CD4-positive, CD25-positive, alpha-beta regulatory T cell (primary cell): ENCODE measurements around the gene GATA2. TPM values are rescaled to one million over a fixed set of nuclear protein-coding genes. Genes with fewer than 3 reads are reported as not detected.

Source experiments
- ATAC-seq, 2 donors: fragments of 150-1000 bp; cut with Tn5 transposase; one replicate each; pipeline ENCODE4 v1.10.0; 2021; ENCODE audit warnings: low read depth in 2 of 2, moderate number of reproducible peaks in 2 of 2, moderate library complexity in 1 of 2
- DNase-seq, 3 donors: peaks; one replicate each; pipeline versions ENCODE4 v3.0.0 to v3.0.0-alpha.2; 2012 to 2022; ENCODE audit warnings: mixed read lengths in 1 of 3
- H3K27ac ChIP-seq: one replicate; pipeline ENCODE4 v1.7.0; 2013; ENCODE audit warnings: mild to moderate bottlenecking, low read length; ENCODE audit not compliant: insufficient read depth, poor library complexity, severe bottlenecking
- H3K27me3 ChIP-seq: one replicate; pipeline ENCODE4 v1.7.0; 2013; ENCODE audit warnings: low read length; ENCODE audit not compliant: control insufficient read depth, insufficient read depth
- H3K36me3 ChIP-seq: one replicate; pipeline ENCODE4 v1.7.0; 2013; ENCODE audit warnings: mild to moderate bottlenecking, low read length, moderate library complexity; ENCODE audit not compliant: control insufficient read depth, insufficient read depth
- H3K4me1 ChIP-seq: 2 replicates; pipeline ENCODE4 v1.7.0; 2013; ENCODE audit warnings: mild to moderate bottlenecking, low read length; ENCODE audit not compliant: insufficient read depth, control insufficient read depth, poor library complexity, severe bottlenecking
- H3K4me3 ChIP-seq: one replicate; pipeline ENCODE4 v1.7.0; 2013; ENCODE audit warnings: low read depth, mild to moderate bottlenecking, low read length, moderate library complexity
- H3K9me3 ChIP-seq, 2 experiments: 1 replicate in 1 of 2; 2 replicates in 1 of 2; pipeline ENCODE4 v1.7.0; 2013; ENCODE audit warnings: low read length in 2 of 2, mild to moderate bottlenecking in 1 of 2, moderate library complexity in 1 of 2; ENCODE audit not compliant: control insufficient read depth in 2 of 2
- H3K27ac Mint-ChIP-seq, 3 donors: one replicate each; pipeline ENCODE4 v1.8.0; 2020 to 2022; ENCODE audit warnings: mild to moderate bottlenecking in 3 of 3, mixed read lengths in 3 of 3, moderate library complexity in 2 of 3
- H3K27me3 Mint-ChIP-seq: one replicate; pipeline ENCODE4 v1.8.0; 2022; ENCODE audit warnings: mild to moderate bottlenecking, mixed read lengths
- H3K36me3 Mint-ChIP-seq: one replicate; pipeline ENCODE4 v1.8.0; 2020; ENCODE audit warnings: mixed read lengths
- H3K4me1 Mint-ChIP-seq, 4 donors: one replicate each; pipeline ENCODE4 v1.8.0; 2020 to 2022; ENCODE audit warnings: mixed read lengths in 4 of 4, mild to moderate bottlenecking in 1 of 4
- H3K4me3 Mint-ChIP-seq, 4 donors: one replicate each; pipeline ENCODE4 v1.8.0; 2020 to 2022; ENCODE audit warnings: mild to moderate bottlenecking in 4 of 4, mixed read lengths in 4 of 4, moderate library complexity in 3 of 4
- H3K9me3 Mint-ChIP-seq, 7 donors: one replicate each; pipeline ENCODE4 v1.8.0; 2020 to 2022; ENCODE audit warnings: mixed read lengths in 7 of 7, mild to moderate bottlenecking in 3 of 7, moderate library complexity in 2 of 7
- polyA plus RNA-seq, 4 donors: library from polyadenylated mRNA; unstranded; fragments of 300-500 nt; fragmentation: Illumina TruSeq; gene quantifications; one replicate each; pipeline ENCODE4 v1.2.3, GENCODE V29; 2021
- total RNA-seq: library from RNA; stranded (reverse); gene quantifications from one replicate; pipeline ENCODE4 v1.2.3, GENCODE V29; 2022

Gene GATA2
- total and polyA plus RNA-seq, 5 donors from 2014 or later: 6.2 TPM; not detected in 4

GRCh38 chr3:128473737-128474136 is 19.3 kb downstream of the GATA2 start:
- H3K4me3 ChIP-seq: no peak overlapping the region

GRCh38 chr3:128473180-128473519 is 19.9 kb downstream of the GATA2 start:
- DNase-seq (no peak), ATAC-seq (no peak)
- no peaks in the 10 kb centered on the region for H3K36me3 Mint-ChIP-seq
- H3K36me3 ChIP-seq: no peaks in the 10 kb centered on the region
- no peak overlapping the region for H3K4me3 ChIP-seq
- H3K27ac ChIP-seq: no peak overlapping the region
- no peaks in the 10 kb centered on the region for H3K9me3 Mint-ChIP-seq
- no peak overlapping the region for H3K4me3 Mint-ChIP-seq
- peaks cover 2% of the 10 kb centered on the region for H3K27me3 ChIP-seq
- no peak overlapping the region for H3K27ac Mint-ChIP-seq
- no peaks in the 10 kb centered on the region for H3K9me3 ChIP-seq
- peaks cover 0 to 2% (median 0%) of the 10 kb centered on the region in 4 donors for H3K4me1 Mint-ChIP-seq
- H3K4me1 ChIP-seq: no peaks in the 10 kb centered on the region
- peaks cover 21% of the 10 kb centered on the region for H3K27me3 Mint-ChIP-seq

More at GRCh38 chr3:128473737-128474136, 19.3 kb downstream of the GATA2 start:
- Mint-ChIP-seq H3K27ac (no peak overlapping the region), H3K27me3 (peaks cover 23% of the 10 kb centered on the region), H3K9me3 (no peaks in the 10 kb centered on the region), H3K4me3 (no peak overlapping the region), H3K36me3 (no peaks in the 10 kb centered on the region), H3K4me1 (peaks cover 0 to 2% (median 0%) of the 10 kb centered on the region in 4 donors)
- no peaks in the 10 kb centered on the region for H3K9me3 ChIP-seq
- no peak for DNase-seq
- no peaks in the 10 kb centered on the region for H3K36me3 ChIP-seq
- no peak for ATAC-seq
- no peak overlapping the region for H3K27ac ChIP-seq
- no peaks in the 10 kb centered on the region for H3K4me1 ChIP-seq
- peaks cover 2% of the 10 kb centered on the region for H3K27me3 ChIP-seq

DNA sequence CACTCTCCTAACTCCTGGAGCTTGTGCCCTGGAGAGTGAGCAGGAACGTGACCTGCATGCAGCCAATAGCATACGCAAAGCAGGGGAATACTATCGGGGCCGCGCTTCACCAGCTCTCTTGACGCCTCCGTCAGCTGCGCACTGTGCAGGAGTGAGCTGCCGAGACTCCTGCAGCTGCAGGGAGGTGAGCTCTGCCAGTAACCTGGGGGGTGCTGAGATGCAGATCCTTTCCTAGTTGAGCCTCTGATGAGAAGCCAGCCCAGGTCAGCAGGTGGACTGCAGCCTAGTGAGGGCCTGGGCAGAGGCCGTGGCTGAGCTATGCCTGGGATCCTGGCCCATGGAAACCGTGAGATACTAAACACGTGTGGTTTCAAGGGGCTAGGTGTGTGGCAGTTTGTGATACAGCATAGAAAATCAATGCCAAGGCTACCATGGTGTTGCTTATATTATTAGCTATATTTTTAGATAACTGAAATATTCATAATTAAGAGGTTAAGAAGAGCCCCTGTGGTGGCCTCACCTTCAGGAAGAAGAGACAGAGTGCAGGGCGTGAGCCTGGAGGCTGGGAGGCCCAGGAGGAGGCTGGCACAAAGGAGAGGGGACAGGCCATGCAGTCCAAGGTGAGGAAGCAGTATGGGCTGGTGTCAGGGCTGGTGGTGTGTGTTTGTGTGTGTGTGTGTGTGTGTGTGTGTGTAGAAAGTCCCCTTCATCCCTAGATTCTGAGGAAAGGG is 20.4 kb downstream of the GATA2 start:
- H3K27me3 Mint-ChIP-seq: peaks cover 16% of the 10 kb centered on the region
- no peaks in the 10 kb centered on the region for H3K36me3 Mint-ChIP-seq
- no peak for DNase-seq
- Histone ChIP-seq H3K27ac (no peak overlapping the region), H3K4me3 (no peak overlapping the region), H3K4me1 (no peaks in the 10 kb centered on the region), H3K36me3 (no peaks in the 10 kb centered on the region), H3K9me3 (no peaks in the 10 kb centered on the region), H3K27me3 (peaks cover 2% of the 10 kb centered on the region)
- no peak overlapping the region for H3K4me3 Mint-ChIP-seq
- no peak for ATAC-seq
- peaks cover 0 to 2% (median 0%) of the 10 kb centered on the region in 4 donors for H3K4me1 Mint-ChIP-seq
- no peaks in the 10 kb centered on the region for H3K9me3 Mint-ChIP-seq
- no peak overlapping the region for H3K27ac Mint-ChIP-seq

GRCh38 chr3:128471720-128472119 is 21.3 kb downstream of the GATA2 start:
- H3K27ac Mint-ChIP-seq: no peak overlapping the region
- DNase-seq (no peak), ATAC-seq (no peak)
- H3K4me3 Mint-ChIP-seq: no peak overlapping the region
- no peaks in the 10 kb centered on the region for H3K9me3 Mint-ChIP-seq
- H3K4me1 Mint-ChIP-seq: peaks cover 0 to 6% (median 0%) of the 10 kb centered on the region in 4 donors
- no peak overlapping the region for H3K4me3 ChIP-seq
- no peaks in the 10 kb centered on the region for H3K36me3 Mint-ChIP-seq
- peaks cover 15% of the 10 kb centered on the region for H3K27me3 Mint-ChIP-seq
- H3K27ac ChIP-seq: no peak overlapping the region
- no peaks in the 10 kb centered on the region for H3K4me1 ChIP-seq
- H3K27me3 ChIP-seq: peaks cover 2% of the 10 kb centered on the region
- H3K36me3 ChIP-seq: no peaks in the 10 kb centered on the region
- H3K9me3 ChIP-seq: no peaks in the 10 kb centered on the region

- peaks cover 0 to 6% (median 0%) of the 10 kb centered on the region in 4 donors for H3K4me1 Mint-ChIP-seq
- H3K9me3 Mint-ChIP-seq: no peaks in the 10 kb centered on the region
- Histone ChIP-seq H3K4me1 (no peaks in the 10 kb centered on the region), H3K27me3 (peaks cover 2% of the 10 kb centered on the region), H3K4me3 (no peak overlapping the region), H3K9me3 (no peaks in the 10 kb centered on the region), H3K36me3 (no peaks in the 10 kb centered on the region), H3K27ac (no peak overlapping the region)
- DNase-seq (no peak), ATAC-seq (no peak)
- peaks cover 12% of the 10 kb centered on the region for H3K27me3 Mint-ChIP-seq
- H3K27ac Mint-ChIP-seq: no peak overlapping the region
- H3K4me3 Mint-ChIP-seq: no peak overlapping the region
- H3K36me3 Mint-ChIP-seq: no peaks in the 10 kb centered on the region
These were observed 21.9 kb downstream of the GATA2 start for GRCh38 chr3:128471110-128471509.

DNA sequence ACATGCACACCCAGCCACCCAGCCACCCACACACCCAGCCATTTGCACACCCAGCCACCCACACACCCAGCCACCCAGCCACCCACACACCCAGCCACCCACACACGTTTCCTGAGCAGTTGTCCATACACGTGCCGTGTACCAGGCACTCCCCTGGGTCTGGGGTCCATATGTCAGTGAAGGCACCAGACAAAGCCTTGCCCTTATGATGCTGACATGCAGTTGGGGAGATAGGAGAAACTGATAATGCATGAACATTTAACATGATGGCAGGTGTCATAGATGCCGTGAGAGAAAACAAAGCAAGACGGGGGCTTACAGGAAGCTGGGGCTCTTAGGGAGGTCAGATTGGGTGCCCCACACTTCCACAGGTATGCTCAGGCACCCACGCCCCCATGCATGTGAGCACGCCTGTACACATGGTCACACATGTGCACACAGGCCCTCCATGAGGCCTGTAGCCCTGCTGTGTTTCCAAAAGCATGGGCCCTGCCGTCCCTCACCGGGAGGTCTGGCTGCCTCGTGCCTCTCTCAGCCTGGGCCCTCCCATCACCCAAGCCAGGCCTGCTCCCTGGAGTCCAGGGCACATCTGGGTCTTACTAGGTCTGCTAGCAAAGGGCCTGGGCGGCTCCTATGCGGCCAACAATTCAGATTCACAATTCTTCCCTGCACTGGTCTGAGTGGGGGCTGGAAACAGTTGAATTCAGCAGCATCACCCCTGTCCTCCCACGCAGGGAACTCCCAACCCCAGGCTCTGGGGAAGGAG is 22.7 kb downstream of the GATA2 start:
- Mint-ChIP-seq H3K4me3 (no peak overlapping the region), H3K4me1 (peaks cover 0 to 6% (median 0%) of the 10 kb centered on the region in 4 donors), H3K27ac (no peak overlapping the region), H3K9me3 (no peaks in the 10 kb centered on the region), H3K36me3 (no peaks in the 10 kb centered on the region), H3K27me3 (peaks cover 9% of the 10 kb centered on the region)
- Histone ChIP-seq H3K9me3 (no peaks in the 10 kb centered on the region), H3K4me1 (no peaks in the 10 kb centered on the region), H3K36me3 (no peaks in the 10 kb centered on the region), H3K27me3 (peaks cover 2% of the 10 kb centered on the region), H3K4me3 (no peak overlapping the region), H3K27ac (no peak overlapping the region)
- no peak for DNase-seq
- ATAC-seq: no peak

DNA sequence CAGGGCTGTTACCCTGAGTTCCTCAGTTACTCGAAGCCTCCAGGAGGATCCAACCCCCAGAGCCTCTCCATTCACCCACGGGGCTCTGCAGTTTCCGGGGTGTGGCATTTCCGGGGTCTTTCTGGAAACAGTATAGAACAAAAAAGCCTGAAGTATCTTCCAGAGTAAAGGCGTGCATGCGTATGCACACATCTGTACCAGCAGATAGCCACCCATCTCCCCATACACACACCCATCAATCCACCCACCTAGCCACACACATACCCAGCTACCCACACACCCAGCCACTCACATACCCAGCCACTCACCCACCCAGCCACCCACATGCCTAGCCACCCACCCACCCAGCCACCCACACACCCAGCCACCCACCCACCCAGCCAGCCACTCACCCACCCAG is 23.4 kb downstream of the GATA2 start:
- no peaks in the 10 kb centered on the region for H3K4me1 ChIP-seq
- Mint-ChIP-seq H3K4me3 (no peak overlapping the region), H3K27ac (no peak overlapping the region), H3K36me3 (no peaks in the 10 kb centered on the region), H3K9me3 (no peaks in the 10 kb centered on the region), H3K4me1 (peaks cover 0 to 6% (median 0%) of the 10 kb centered on the region in 4 donors), H3K27me3 (peaks cover 9% of the 10 kb centered on the region)
- no peak overlapping the region for H3K27ac ChIP-seq
- DNase-seq (no peak), ATAC-seq (no peak)
- H3K9me3 ChIP-seq: no peaks in the 10 kb centered on the region
- H3K36me3 ChIP-seq: no peaks in the 10 kb centered on the region
- H3K27me3 ChIP-seq: peaks cover 3% of the 10 kb centered on the region
- no peak overlapping the region for H3K4me3 ChIP-seq
